ENCODE measurements around the gene SZRD1.

The SZRD1 gene

GRCh38 chr1:16440470-16441281 lies 73.6 kb downstream of the SZRD1 start, which contains the start of gene NECAP2:
NECAP2 (plus strand) TSS chr1:16440724; CDS start chr1:16440762, 38 bp downstream.
- Histone ChIP-seq H3K36me3 (ENCODE audit: control insufficient read depth, low read length) (peaks cover 41% of the 10 kb centered on the region), H3K4me1 (ENCODE audit: control insufficient read depth, low read length) (peaks cover 38% of the 10 kb centered on the region), H4K20me1 (ENCODE audit: control insufficient read depth, insufficient read depth, low read depth, low read length) (0 out of 2 replicates have a peak, but pooled peaks cover 5% of the 10 kb centered on the region), H3K27ac (ENCODE audit: low read depth, low read length) (peak within 1 kb of the TSS; percentile 79), H3K9me3 (ENCODE audit: control insufficient read depth, insufficient read depth, low read length) (no peaks in the 10 kb centered on the region), H3K4me2 (ENCODE audit: low read length) (peak within 1 kb of the TSS; percentile 76), H3K9me2 (replicated peaks; ENCODE audit: control insufficient read depth, low read length) (no peaks in the 10 kb centered on the region), H3K79me2 (ENCODE audit: control insufficient read depth, low read length) (peaks cover 45% of the 10 kb centered on the region), H3K27me3 (ENCODE audit: control insufficient read depth, low read length) (no peaks in the 10 kb centered on the region), H3F3A (ENCODE audit: control insufficient read depth, insufficient read depth) (peaks cover 9% of the 10 kb centered on the region; the same call in 1 of the 2 replicates), H3K4me3 (ENCODE audit: low read length) (peak within 1 kb of the TSS; percentile 94)
- no peak for TF ChIP-seq EZH2phosphoT487 (IDR thresholded peaks at IDR 0.05; ENCODE audit: borderline replicate concordance, low read length)
- TF ChIP-seq CTCF (IDR thresholded peaks at IDR 0.05; ENCODE audit: low read depth, low read length, poor library complexity, severe bottlenecking), result peak; percentile 89

- H3K36me3 ChIP-seq (ENCODE audit: control insufficient read depth, low read length), result peaks cover 45% of the 10 kb centered on the region
- H4K20me1 ChIP-seq (ENCODE audit: control insufficient read depth, insufficient read depth, low read depth, low read length), result 0 out of 2 replicates have a peak, but pooled peaks cover 5% of the 10 kb centered on the region
- TF ChIP-seq CTCF (IDR thresholded peaks at IDR 0.05; ENCODE audit: low read depth, low read length, poor library complexity, severe bottlenecking) (no peak), EZH2phosphoT487 (IDR thresholded peaks at IDR 0.05; ENCODE audit: borderline replicate concordance, low read length) (no peak)
- peak overlapping the region; percentile 76 for H3K4me2 ChIP-seq (ENCODE audit: low read length)
- H3K4me1 ChIP-seq (ENCODE audit: control insufficient read depth, low read length), result peaks cover 38% of the 10 kb centered on the region
- no peaks in the 10 kb centered on the region for H3K9me3 ChIP-seq (ENCODE audit: control insufficient read depth, insufficient read depth, low read length)
- H3K79me2 ChIP-seq (ENCODE audit: control insufficient read depth, low read length), result peaks cover 45% of the 10 kb centered on the region
- no peaks in the 10 kb centered on the region for H3K9me2 ChIP-seq (replicated peaks; ENCODE audit: control insufficient read depth, low read length)
- peak overlapping the region; percentile 79 for H3K27ac ChIP-seq (ENCODE audit: low read depth, low read length)
- H3F3A ChIP-seq (ENCODE audit: control insufficient read depth, insufficient read depth), result peaks cover 9% of the 10 kb centered on the region; the same call in 1 of the 2 replicates
- H3K27me3 ChIP-seq (ENCODE audit: control insufficient read depth, low read length), result no peaks in the 10 kb centered on the region
- H3K4me3 ChIP-seq (ENCODE audit: low read length), result peak overlapping the region; percentile 94
Observed at GRCh38 chr1:16441282-16441665, 74.2 kb downstream of the SZRD1 start.

GRCh38 chr1:16442265-16442664 lies 75.2 kb downstream of the SZRD1 start:
- Histone ChIP-seq H4K20me1 (ENCODE audit: control insufficient read depth, insufficient read depth, low read depth, low read length) (0 out of 2 replicates have a peak, but pooled peaks cover 5% of the 10 kb centered on the region), H3K9me3 (ENCODE audit: control insufficient read depth, insufficient read depth, low read length) (no peaks in the 10 kb centered on the region), H3K4me1 (ENCODE audit: control insufficient read depth, low read length) (peaks cover 38% of the 10 kb centered on the region), H3K27me3 (ENCODE audit: control insufficient read depth, low read length) (no peaks in the 10 kb centered on the region), H3K36me3 (ENCODE audit: control insufficient read depth, low read length) (peaks cover 51% of the 10 kb centered on the region), H3K4me3 (ENCODE audit: low read length) (peak overlapping the region; percentile 94), H3F3A (ENCODE audit: control insufficient read depth, insufficient read depth) (peaks cover 9% of the 10 kb centered on the region; the same call in 1 of the 2 replicates), H3K4me2 (ENCODE audit: low read length) (peak overlapping the region; percentile 76), H3K79me2 (ENCODE audit: control insufficient read depth, low read length) (peaks cover 45% of the 10 kb centered on the region), H3K27ac (ENCODE audit: low read depth, low read length) (peak overlapping the region; percentile 79), H3K9me2 (replicated peaks; ENCODE audit: control insufficient read depth, low read length) (no peaks in the 10 kb centered on the region)
- TF ChIP-seq CTCF (IDR thresholded peaks at IDR 0.05; ENCODE audit: low read depth, low read length, poor library complexity, severe bottlenecking), result no peak
- TF ChIP-seq EZH2phosphoT487 (IDR thresholded peaks at IDR 0.05; ENCODE audit: borderline replicate concordance, low read length), result no peak
